ENCODE data around the gene PIGBOS1.
A peak's percentile ranks its signal among the peaks of the same experiment; 100 is the strongest.
"Not testable (repeated sequence)": the region's sequence is repeated elsewhere in the genome, so short reads cannot be mapped to it uniquely, and the experiment has no call there.

PIGBOS1 gene

DNA sequence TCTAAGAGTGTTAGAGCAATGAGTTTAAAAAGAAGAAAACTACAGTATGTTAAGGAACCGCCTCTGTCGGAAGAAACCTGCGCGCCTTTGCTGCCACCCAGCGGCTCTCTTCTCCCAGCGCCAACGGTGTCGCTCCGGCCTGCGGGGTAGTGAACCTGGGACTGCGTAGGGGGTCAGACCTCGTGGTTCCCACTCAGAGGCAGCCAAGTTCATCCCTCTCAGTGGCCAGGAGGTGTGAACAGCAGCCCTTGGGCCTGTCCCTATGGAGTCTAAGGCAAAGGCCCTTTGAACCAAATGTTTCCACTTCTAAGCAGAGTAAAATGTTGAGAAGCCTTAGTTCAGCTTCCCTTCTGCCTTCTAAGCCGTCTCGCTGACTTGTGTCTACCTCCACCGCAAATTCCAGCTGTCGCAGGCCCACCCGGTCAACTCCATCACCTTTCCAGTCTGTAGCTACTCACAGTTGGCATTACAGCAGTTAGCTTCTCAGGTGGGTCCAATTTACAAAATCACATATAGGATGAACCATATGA, 28.3 kb downstream of the PIGBOS1 start:
- DNase-seq, result peak; percentile 85

DNA sequence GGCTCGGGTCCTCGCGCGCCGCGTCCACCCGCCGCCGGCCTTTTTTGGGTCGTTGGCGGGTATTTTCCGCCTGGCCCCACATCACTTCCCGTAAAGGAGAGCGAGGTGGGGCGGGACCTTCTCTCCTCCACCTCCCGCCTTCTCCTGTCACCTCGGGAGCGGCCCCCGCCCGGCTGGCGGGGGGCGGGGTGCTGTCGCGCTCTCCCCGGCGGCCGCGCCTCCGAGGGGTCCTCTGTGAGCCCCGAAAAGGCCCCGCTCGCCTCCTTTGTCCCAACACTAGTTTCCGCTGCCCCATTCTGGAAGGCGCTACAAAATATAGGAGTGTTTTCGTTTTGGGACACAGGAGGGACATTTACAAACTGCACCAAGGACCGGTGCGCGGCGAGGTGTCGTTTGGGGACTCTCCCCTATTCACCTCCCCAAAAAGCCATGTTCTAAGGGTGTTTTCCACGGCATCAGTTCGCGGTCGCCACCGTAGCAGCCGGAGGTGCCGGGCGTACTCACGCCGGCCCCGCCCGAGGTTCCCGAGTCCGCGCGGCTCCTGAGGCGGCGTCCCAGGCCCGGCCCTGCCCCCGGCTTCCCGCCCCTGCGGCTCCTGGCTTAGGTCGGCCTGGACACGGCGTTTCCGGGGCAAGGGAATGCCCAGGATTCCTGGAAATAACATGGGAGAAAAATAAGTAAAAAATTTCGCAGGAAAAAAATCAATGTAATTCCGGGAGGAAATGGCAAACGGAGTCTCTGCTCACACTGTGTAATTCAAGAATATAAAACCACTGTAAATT, 29.0 kb downstream of the PIGBOS1 start, which contains the start of gene RAB27A:
RAB27A (minus strand) TSS at position 68 of the 782 bp plus-strand sequence. CDS start 54,879 bp downstream, outside the sequence.
- DNase-seq, result peak; percentile 80

- DNase-seq, result peak; percentile 24
Observed at GRCh38 chr15:55289011-55289745, 29.7 kb downstream of the PIGBOS1 start.

DNA sequence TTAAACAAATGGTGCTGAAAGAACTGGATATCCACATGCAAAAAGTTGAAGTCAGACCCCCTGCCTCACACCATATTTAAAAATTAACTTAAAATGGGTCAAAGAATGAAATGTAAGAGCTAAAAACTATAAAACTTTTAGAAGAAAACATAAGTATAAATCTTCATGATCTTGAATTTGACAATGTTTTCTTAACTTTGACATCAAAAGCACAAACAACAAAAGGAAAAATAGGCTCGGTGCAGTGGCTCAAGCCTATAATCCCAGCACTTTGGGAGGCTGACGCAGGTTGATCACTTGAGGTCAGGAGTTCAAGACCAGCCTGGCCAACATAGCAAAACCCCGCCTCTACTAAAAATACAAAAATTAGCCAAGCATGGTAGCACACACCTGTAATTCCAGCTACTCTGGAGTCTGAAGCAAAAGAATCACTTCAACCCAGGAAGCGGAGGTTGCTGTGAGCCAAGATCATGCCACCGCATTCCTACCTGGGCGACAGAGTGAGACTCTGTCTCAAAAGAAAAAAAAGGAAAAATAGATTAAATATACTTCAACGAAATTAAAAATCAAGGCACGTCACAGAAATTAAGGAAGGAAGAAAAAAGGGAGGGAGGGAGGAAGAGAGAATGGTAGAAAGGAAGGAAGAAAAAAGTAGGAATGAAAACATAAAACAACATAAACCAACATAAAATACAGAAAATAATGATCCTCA, 30.8 kb downstream of the PIGBOS1 start:
- no peak for DNase-seq

- DNase-seq, result not testable (repeated sequence)
Observed at GRCh38 chr15:55286442-55287189, 32.3 kb downstream of the PIGBOS1 start.

DNA sequence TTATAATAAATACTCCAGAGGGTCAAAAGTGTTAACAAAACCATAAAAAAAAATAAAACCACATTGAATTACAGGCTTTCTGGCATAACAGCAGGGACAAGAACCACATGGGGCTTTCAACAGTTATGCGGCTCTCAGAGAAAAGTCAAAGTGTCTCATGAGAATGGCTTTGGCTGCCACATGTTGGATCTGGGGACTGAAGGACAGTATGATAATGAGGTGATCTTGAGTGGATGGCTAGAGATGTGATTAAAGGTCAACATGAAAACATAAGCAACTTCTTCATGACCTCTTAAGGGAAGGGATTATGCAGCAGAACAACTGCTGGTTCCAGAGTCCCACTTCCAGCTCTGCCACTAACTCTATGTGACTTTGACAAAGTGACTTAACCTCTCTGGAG, 34.5 kb downstream of the PIGBOS1 start:
- DNase-seq, result no peak

- DNase-seq, result no peak
Observed at GRCh38 chr15:55283379-55284147, 35.4 kb downstream of the PIGBOS1 start.

DNA sequence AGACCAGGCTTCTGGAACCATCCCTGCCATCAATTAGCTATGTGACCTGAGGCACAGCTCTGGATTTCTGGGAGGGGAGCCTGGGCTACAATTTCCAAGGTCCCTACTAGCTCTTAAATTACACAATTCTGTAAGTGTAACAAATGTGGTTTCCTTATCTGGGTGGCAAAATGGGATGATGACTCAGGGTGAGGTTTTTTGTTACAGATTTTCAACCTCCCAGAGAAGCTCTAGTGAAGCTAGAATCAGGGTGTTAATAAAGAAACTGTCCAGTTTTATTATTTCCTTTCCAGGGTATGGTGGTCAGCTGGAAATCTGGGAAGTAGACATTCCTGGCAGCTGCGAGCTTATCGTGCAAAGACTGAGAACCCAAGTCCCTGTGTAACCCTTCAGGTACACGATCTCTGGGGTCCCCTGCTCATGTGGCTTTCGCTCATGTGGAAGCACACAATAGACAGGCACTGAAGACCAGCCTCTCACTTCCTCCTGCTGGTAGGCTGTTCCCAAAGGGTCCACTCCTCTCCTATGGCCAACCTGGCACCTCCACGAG, 36.6 kb downstream of the PIGBOS1 start:
- no peak for DNase-seq

DNA sequence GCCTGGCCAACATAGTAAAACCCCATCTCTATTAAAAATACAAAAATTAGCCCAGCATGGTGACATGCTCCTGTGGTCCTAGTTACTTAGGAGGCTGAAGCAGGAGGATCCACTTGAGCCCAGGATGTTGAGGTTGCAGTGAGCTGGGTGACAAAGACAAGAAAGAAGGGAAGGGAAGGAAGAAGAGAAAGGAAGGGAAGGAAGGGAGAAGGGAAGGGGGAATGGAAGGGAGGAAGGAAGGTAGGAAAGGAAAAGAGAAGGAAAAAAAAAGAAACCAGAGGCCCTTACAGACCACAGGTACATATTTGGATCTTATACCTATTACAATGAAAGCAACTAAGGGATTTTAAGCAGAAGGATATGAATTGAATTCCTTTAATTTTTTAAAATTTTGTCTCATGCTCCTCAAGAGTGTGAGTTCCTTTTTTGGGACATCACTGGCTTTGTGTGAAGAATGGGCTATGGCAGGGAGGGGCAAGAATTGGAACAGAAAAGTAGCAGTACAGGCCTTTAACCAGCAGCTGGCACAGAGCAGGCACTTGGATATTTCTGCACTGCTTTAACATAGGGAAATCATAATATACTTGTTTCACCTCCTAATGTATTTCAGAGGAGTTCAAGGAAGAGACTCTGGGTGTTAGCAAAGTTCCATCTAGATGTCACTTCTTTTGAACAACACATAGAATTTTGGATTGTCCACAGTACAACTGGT, 37.2 kb downstream of the PIGBOS1 start:
- DNase-seq, result no peak

DNA sequence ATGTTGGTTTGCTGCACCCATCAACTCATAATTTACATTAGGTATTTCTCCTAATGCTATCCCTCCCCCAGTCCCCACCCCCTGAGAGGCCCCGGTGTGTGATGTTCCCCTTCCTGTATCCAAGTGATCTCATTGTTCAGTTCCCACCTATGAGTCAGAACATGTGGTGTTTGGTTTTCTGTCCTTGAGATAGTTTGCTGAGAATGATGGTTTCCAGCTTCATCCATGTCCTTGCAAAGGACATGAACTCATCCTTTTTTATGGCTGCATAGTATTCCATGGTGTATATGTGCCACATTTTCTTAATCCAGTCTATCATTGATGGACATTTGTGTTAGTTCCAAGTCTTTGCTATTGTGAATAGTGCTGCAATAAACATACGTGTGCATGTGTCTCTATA, 38.3 kb downstream of the PIGBOS1 start:
- DNase-seq, result peak; percentile 21

DNA sequence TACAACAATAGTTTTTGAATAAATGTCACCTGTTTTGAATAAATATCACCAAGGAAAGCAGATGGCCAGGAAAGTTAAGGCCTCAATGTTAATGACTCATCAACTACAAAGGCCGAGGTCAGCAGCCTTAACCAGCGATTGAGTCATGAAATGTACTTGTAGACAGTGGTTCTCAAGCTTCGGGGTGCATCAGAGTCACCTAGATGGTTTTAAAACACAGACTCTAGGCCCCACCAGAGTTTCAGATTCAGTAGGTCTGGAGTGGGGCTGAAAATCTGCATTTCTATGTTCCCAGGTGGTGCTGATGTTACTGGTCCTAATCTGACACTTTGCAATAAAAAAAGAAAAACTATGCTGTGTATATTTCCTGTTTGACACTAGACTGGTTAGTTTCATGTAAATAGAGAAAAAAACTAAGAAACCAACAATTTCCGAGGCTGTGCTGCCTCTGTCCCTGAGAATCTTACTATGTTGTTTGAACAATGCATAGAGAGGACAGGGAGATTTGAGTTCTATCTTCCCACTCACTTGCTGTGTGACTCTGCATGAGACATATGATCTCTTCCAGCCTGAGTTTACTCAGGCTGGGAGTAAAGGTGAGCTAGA, 39.1 kb downstream of the PIGBOS1 start:
- peak; percentile 66 for DNase-seq

- DNase-seq, result no peak
Observed at GRCh38 chr15:55279100-55279745, 39.7 kb downstream of the PIGBOS1 start.

DNA sequence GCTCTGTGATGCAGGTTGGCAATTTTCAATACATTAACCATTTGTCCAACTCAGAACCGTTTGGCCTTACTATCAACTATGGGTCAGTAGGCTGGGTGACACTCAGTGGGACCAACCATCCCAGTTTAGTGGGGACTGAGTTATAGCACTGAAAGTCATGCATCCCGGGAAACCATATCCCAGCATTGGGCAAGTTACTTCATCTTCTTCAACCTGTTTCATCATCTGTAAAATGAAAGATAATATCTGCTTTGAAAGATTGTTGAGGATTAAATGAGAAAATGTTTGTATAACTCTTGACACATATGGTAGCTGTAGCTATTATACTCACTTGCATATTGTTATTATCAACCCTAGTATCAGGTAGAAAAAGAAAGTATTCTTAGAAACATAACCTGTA, 41.2 kb downstream of the PIGBOS1 start:
- DNase-seq, result no peak

DNA sequence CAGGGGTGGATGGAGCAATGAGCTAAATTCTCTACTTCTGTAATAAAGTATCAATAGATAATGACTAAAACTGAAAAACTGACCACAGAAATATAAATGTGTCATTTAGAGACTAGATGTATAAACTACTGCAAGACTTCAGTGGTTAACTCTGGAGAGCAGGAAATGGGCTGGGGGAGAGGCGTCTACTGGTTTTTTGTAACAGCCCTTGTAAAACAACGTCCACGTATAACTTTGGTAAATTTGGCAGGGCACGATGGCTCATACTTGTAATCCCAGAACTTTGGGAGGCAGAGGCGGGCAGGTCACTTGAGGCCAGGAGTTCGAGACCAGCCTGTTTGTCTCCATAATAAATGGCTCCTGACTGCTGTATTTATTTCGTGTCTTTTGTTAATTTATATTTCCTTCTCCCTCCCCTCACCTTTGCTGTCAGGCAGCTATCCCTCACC, 41.8 kb downstream of the PIGBOS1 start:
- DNase-seq, result peak; percentile 56

DNA sequence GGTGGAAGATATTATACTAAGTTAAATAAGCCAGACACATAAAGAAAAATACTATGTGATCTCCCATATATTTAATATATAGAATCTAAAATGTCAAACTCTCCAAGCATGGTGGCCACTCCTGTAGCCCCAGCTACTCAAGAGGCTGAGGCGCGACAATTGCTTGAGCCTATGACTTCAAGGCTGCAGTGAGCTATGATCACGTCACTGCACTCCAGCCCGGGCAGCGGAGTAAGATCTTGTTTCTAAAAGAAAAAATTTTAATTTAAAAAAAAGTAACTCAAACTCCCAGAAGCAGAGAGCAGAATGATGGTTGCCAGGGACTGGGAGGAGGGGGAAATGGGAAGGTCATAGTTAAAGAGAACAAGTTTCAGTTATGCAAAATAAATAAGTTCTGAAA, 42.6 kb downstream of the PIGBOS1 start:
- DNase-seq, result no peak

DNA sequence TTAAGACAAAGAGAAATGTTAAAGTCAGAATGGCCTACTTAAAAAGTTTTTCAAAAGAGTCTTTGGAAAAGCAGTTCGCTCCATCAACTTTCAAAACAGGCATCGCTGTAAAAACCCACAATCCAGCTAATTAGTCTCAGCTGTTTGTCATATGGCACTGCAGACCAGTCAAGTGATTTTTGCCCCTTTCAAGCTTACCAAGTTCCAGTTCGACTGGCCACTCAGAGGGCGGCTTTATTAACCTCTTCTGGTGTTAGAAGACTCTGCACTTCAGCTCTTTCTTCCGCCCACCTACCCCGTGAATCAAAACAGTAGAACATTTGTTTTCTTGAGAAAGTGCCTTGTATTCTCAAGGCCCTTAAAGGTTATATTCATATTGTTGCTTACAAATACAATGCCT, 48.6 kb downstream of the PIGBOS1 start:
- DNase-seq, result no peak

DNA sequence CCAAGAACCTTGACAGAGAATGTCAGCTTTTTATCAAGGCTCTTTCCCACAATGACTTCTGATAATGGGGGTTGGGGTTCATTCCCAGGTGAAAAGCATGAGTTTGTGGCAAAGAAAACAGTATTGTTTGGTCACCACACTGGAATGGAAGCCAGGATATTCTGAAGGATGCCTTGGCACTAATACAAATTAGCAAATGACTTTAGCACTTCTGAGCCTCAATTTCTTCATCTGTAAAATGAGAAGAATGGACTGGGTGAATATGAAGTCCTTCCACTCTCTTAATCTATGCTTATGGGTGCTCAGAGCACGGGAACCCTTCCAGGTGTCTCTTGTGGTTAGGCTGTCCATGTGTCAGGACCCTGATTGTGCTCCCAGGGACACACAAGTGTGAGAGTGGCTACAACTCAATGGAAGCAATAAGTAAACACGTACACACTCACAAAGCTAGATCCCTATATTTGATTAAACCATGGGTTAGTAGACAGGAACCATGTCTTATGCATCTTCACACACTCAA, 50.7 kb downstream of the PIGBOS1 start:
- DNase-seq, result no peak

DNA sequence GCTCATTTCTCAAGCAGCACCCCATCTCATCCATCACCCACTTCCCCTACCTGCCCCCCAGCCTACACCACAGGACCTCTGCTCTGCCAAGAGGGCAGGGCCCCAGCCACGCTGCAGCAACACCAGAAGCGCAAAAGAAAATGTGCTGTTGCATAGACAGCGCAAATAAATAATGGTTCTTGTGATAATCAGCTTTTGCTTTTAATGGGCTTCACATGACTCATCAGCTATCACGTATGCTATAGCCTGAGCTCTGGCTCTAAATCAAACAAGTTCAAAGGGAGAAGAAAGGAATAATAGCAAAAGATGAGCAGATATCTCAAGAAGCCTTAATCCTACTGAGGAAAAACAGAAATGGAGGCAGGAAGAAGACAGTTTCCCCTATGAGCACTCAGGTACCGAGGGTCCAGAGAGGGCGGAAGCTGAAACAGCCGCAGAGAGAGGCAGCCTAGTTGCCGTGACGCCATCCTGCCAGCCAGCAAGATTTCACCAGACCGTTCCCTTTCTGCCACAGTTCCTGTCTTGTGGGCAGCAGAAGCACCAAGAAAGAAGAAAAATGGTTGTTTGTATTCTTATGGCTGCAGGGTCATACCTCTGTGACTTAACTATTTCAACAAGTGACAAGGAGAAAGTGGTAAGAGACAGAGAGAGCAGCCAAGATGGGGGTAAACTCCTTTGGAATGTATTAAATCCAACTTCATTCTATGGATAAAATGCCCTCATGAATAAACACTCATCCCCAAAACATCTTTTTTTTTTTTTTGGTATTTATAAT, 51.3 kb downstream of the PIGBOS1 start:
- DNase-seq, result peak; percentile 81
